GM12878 (cell line): Measurements from ENCODE around the gene MPST. TPM values are rescaled to one million over a fixed set of nuclear protein-coding genes. Genes with fewer than 3 reads are reported as not detected.

ENCODE experiments used
- ATAC-seq: fragments of 200-7000 bp; cut with Tn5 transposase; 3 replicates; pipeline ENCODE4 v1.9.1; 2020; ENCODE audit warnings: mild to moderate bottlenecking, moderate library complexity
- BruUV-seq: library from RNA; stranded (reverse); fragments of 400-500 nt; replicated peaks from 2 replicates; lab custom pipeline; 2021; lab: Mats Ljungman, UMichigan
- CTCF ChIA-PET: fragments of 300-600 bp; sonication (Branson Sonifier 250); formaldehyde crosslinking; extraction: SDS; loops from one replicate; lab custom pipeline; 2021; ENCODE audit warnings: inconsistent platforms; lab: Yijun Ruan, JAX
- POLR2A ChIA-PET: fragments of 350-600 bp; formaldehyde crosslinking; extraction: SDS; loops from one replicate; lab custom pipeline; 2021; ENCODE audit warnings: inconsistent platforms; lab: Charles Lee
- RAD21 ChIA-PET: fragments of 300-600 bp; sonication (Branson Sonifier 250); formaldehyde crosslinking; loops from one replicate; lab custom pipeline; 2023; ENCODE audit warnings: antibody characterized with exemption; ENCODE audit not compliant: unreplicated experiment; lab: Charles Lee
- SMC1A ChIA-PET: fragments of 300-600 bp; sonication (Branson Sonifier 250); formaldehyde crosslinking; loops from one replicate; lab custom pipeline; 2023; ENCODE audit not compliant: unreplicated experiment, uncharacterized antibody; lab: Charles Lee
- DNase-seq: peaks from one replicate; pipeline ENCODE4 v3.0.0-alpha.2; 2011; ENCODE audit warnings: low read depth, low spot score
- FAIRE-seq: peaks from 3 replicates; lab custom pipeline; 2011; peaks lifted over from hg19 to GRCh38; lab: Jason Lieb, UNC
- H2AFZ ChIP-seq: 2 replicates; pipeline ENCODE4 v1.6.0; 2011; ENCODE audit warnings: low read depth, low read length, control low read depth; ENCODE audit not compliant: control insufficient read depth
- H3K27ac ChIP-seq: 2 replicates; pipeline ENCODE4 v1.5.1; 2011; ENCODE audit warnings: control low read depth; ENCODE audit not compliant: control insufficient read depth, insufficient read depth
- H3K27me3 ChIP-seq, 2 experiments: replicated peaks in 1 of 2; 2 replicates each; pipeline versions ENCODE4 v1.6.0 to v1.6.1; 2011; ENCODE audit warnings: low read length in 1 of 2; ENCODE audit not compliant: control insufficient read depth in 2 of 2, insufficient read depth in 2 of 2
- H3K36me3 ChIP-seq, 2 experiments: 2 replicates each; pipeline ENCODE4 v1.5.1; 2011; ENCODE audit warnings: low read length in 1 of 2; ENCODE audit not compliant: control insufficient read depth in 2 of 2, insufficient read depth in 2 of 2
- H3K4me1 ChIP-seq: 2 replicates; pipeline ENCODE4 v1.6.1; 2011; ENCODE audit warnings: mild to moderate bottlenecking, low read length, moderate library complexity, mixed read lengths; ENCODE audit not compliant: control insufficient read depth, insufficient read depth
- H3K4me2 ChIP-seq: 2 replicates; pipeline ENCODE4 v1.6.0; 2011; ENCODE audit warnings: control low read depth; ENCODE audit not compliant: control insufficient read depth, insufficient read depth
- H3K4me3 ChIP-seq: fragments of 200-600 bp; sonication (generic); 2 replicates; pipeline ENCODE4 v1.5.1; 2016
- H3K79me2 ChIP-seq: 2 replicates; pipeline ENCODE4 v1.6.0; 2011; ENCODE audit warnings: low read length; ENCODE audit not compliant: control insufficient read depth, insufficient read depth
- H3K9ac ChIP-seq: 2 replicates; pipeline ENCODE4 v1.8.0; 2011; ENCODE audit warnings: low read length, control low read depth, mixed read lengths; ENCODE audit not compliant: control insufficient read depth, insufficient read depth
- H3K9me3 ChIP-seq: replicated peaks from 3 replicates; pipeline ENCODE4 v1.5.1; 2011; ENCODE audit warnings: mild to moderate bottlenecking, low read length; ENCODE audit not compliant: control insufficient read depth, insufficient read depth
- H4K20me1 ChIP-seq: 2 replicates; pipeline ENCODE4 v1.6.0; 2011; ENCODE audit not compliant: control insufficient read depth, insufficient read depth
- BCL11A ChIP-seq: IDR thresholded peaks from 2 replicates; pipeline ENCODE4 v1.6.1; 2011; ENCODE audit warnings: low read depth, low read length
- EP300 ChIP-seq, 2 experiments: fragments of 150-350 bp in 1 of 2; IDR thresholded peaks; 2 replicates each; pipeline ENCODE4 v1.6.1; 2011 to 2012; ENCODE audit warnings: low read depth in 2 of 2, low read length in 2 of 2, borderline replicate concordance in 1 of 2, improper control_type of control experiment in 1 of 2, inconsistent platforms in 1 of 2; ENCODE audit not compliant: control insufficient read depth in 1 of 2
- KLF5 ChIP-seq: fragments of 450-650 bp; IDR thresholded peaks from 2 replicates; pipeline ENCODE4 v1.6.1; 2014; ENCODE audit warnings: mild to moderate bottlenecking; ENCODE audit not compliant: partially characterized antibody
- MXI1 ChIP-seq: fragments of 150-350 bp; IDR thresholded peaks from 2 replicates; pipeline ENCODE4 v1.6.1; 2011; ENCODE audit warnings: low read depth, mild to moderate bottlenecking, inconsistent platforms, low read length, improper control_type of control experiment
- SMARCA5 ChIP-seq: fragments of 450-650 bp; IDR thresholded peaks from 2 replicates; pipeline ENCODE4 v1.6.1; 2017; ENCODE audit warnings: mild to moderate bottlenecking
- TBL1XR1 ChIP-seq: IDR thresholded peaks from 2 replicates; pipeline ENCODE4 v1.6.1; 2012; ENCODE audit warnings: low read depth, low read length, improper control_type of control experiment
- TCF12 ChIP-seq: IDR thresholded peaks from 2 replicates; pipeline ENCODE4 v1.6.1; 2011; ENCODE audit warnings: low read depth, mild to moderate bottlenecking, low read length
- WGBS: methylation state at CpG from one replicate; pipeline ENCODE4 v1.1.6; 2016; ENCODE audit warnings: low lambda C conversion rate; ENCODE audit not compliant: insufficient replicate concordance, insufficient coverage; ENCODE audit errors: missing lambda C conversion rate; 5-methylcytosine and 5-hydroxymethylcytosine counted together
- in situ Hi-C: fragments of 300-500 bp; cut with MboI; formaldehyde crosslinking; loops from 9 replicates; pipeline ENCODE4 v1.14.3; 2018; ENCODE audit warnings: mixed read lengths
- intact Hi-C: fragments of 100-400 bp; cut with micrococcal nuclease; formaldehyde crosslinking; loops from one replicate; pipeline ENCODE4 v1.14.2; 2022; ENCODE audit not compliant: unreplicated experiment
- polyA plus RNA-seq, 11 experiments: library from polyadenylated mRNA; depleted of rRNA in 4 of 11; unstranded in 6 of 11; stranded (reverse) in 5 of 11; fragments of >200 nt; fragmentation: Nextera tagmentation in 4 of 11; fragmentation: Illumina TruSeq in 1 of 11; extraction: Ambion mirVana in 4 of 11; extraction: Trizol in 1 of 11; gene quantifications; 1 replicate in 1 of 11; 2 replicates in 10 of 11; pipeline versions ENCODE4 v1.2.1 to v1.2.3, GENCODE V29; 2011 to 2016; ENCODE audit warnings: inconsistent platforms in 2 of 11, missing spikeins in 2 of 11, low read depth in 1 of 11
- total RNA-seq, 4 experiments: library from RNA; depleted of rRNA in 3 of 4; stranded (reverse); fragments of >200 nt in 3 of 4; fragmentation: Illumina TruSeq in 1 of 4; extraction: Trizol in 1 of 4; gene quantifications; 2 replicates each; pipeline versions ENCODE4 v1.2.1 to v1.2.3, GENCODE V29; 2013 to 2021
- TF ChIP-seq, protein P1 (sequence below): fragments of 450-650 bp; conservative IDR thresholded peaks from 2 replicates; pipeline ENCODE4 v1.6.1; 2017; ENCODE audit warnings: mild to moderate bottlenecking, moderate library complexity

MPST gene
- total and polyA plus RNA-seq, 10 of the 15 experiments (the other 5 are each of a cell fraction or from before 2014, with no cell fraction given): 0.95 to 88.7 (median 38.5) TPM

GRCh38 chr22:37011472-37011871 lies 8.1 kb upstream of the MPST start:
- Histone ChIP-seq H3K4me2 (no peak overlapping the region), H3K4me1 (no peaks in the 10 kb centered on the region), H3K79me2 (no peaks in the 10 kb centered on the region), H3K36me3 (no peaks in the 10 kb centered on the region), H2AFZ (no peak overlapping the region), H3K27ac (no peak overlapping the region), H3K9ac (no peak overlapping the region), H3K27me3 (peaks cover 0 to 2% of the 10 kb centered on the region in 2 experiments; a peak in 1 of 4 replicates), H3K9me3 (no peaks in the 10 kb centered on the region), H4K20me1 (no peaks in the 10 kb centered on the region; the same call in 1 of the 2 replicates), H3K4me3 (no peak overlapping the region)
- BruUV-seq: no TSS peak
- CTCF ChIA-PET: interaction anchor here (0.7 to 1.6 kb wide), 3 partner anchors 10 to 33 kb away, joined by 3 to 4 read pairs (median 4); no protein-coding TSS in a partner anchor
- FAIRE-seq (no peak), DNase-seq (no peak), ATAC-seq (no peak)
- WGBS: 33% methylated on average over 3 of the region's 3 CpGs
- POLR2A ChIA-PET: no interaction called here
- intact Hi-C loops (no loop called here), in situ Hi-C loops (no loop called here)
- RAD21 ChIA-PET: interaction anchor here (1.1 kb wide), 1 partner anchor 34 kb away, joined by 3 read pairs; no protein-coding TSS in a partner anchor
- SMC1A ChIA-PET: no interaction called here
- no peak for TF ChIP-seq SMARCA5
- no peak for TF ChIP-seq TCF12
- no peak for TF ChIP-seq EP300 (IDR thresholded peaks at IDR 0.05; ENCODE audit: borderline replicate concordance in 1 of 2, control insufficient read depth in 1 of 2, low read depth in 2 of 2, low read length in 2 of 2)
- TF ChIP-seq, protein P1, sequence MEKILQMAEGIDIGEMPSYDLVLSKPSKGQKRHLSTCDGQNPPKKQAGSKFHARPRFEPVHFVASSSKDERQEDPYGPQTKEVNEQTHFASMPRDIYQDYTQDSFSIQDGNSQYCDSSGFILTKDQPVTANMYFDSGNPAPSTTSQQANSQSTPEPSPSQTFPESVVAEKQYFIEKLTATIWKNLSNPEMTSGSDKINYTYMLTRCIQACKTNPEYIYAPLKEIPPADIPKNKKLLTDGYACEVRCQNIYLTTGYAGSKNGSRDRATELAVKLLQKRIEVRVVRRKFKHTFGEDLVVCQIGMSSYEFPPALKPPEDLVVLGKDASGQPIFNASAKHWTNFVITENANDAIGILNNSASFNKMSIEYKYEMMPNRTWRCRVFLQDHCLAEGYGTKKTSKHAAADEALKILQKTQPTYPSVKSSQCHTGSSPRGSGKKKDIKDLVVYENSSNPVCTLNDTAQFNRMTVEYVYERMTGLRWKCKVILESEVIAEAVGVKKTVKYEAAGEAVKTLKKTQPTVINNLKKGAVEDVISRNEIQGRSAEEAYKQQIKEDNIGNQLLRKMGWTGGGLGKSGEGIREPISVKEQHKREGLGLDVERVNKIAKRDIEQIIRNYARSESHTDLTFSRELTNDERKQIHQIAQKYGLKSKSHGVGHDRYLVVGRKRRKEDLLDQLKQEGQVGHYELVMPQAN: no peak
- TF ChIP-seq KLF5: no peak
- TF ChIP-seq TBL1XR1: no peak
- no peak for TF ChIP-seq MXI1
- TF ChIP-seq BCL11A: no peak
